Muscle of back (tissue), 13 donors: Measurements from ENCODE around the gene HSD17B1. TPM values are rescaled to one million over a fixed set of nuclear protein-coding genes. Genes with fewer than 3 reads are reported as not detected.
"Not testable (repeated sequence)": the region's sequence is repeated elsewhere in the genome, so short reads cannot be mapped to it uniquely, and the experiment has no call there.

Experiments used
- DNase-seq, 3 donors: peaks; one replicate each; pipeline versions ENCODE4 v3.0.0 to v3.0.0-alpha.2; 2013
- long read RNA-seq, 9 donors: transcript quantifications; one replicate each; lab custom pipeline, GENCODE V29; 2026
- polyA plus RNA-seq, 10 donors: library from polyadenylated mRNA; unstranded; fragments of 120-200 nt; gene quantifications; one replicate each; pipeline ENCODE4 v1.2.1, GENCODE V29; 2013; ENCODE audit not compliant: insufficient read length in 10 of 10

HSD17B1 gene
- polyA plus RNA-seq = 1 to 10 TPM; 1.7 to 3.6 (median 2.6) TPM
- long read RNA-seq, donor 1 = 0 reads
- long read RNA-seq, donor 2 = 0 reads
- long read RNA-seq, donor 3 = 0 reads
- long read RNA-seq, donor 4 = 0 reads
- long read RNA-seq, donor 5 = 0 reads
- long read RNA-seq, donor 6 = 0 reads
- long read RNA-seq, donor 7 = 0 reads
- long read RNA-seq, donor 8 = 0 reads
- long read RNA-seq, donor 9 = 0 reads

DNA sequence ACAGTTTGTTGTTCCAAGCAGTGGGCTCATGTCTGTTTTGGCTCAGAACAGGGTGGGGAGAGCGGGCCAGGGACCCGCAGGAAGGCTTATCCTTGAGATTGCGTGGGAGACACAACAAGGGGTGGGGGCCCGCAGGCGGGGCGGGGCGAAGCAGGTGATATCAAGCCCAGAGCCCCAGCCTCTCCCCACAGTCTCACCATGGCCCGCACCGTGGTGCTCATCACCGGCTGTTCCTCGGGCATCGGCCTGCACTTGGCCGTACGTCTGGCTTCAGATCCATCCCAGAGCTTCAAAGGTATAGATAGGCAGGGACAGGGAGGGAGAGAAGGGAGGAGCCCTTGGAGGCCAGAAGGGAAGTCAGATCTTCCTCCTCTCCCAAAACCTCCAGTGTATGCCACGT lies at the start of gene HSD17B1:
Gene HSD17B1, plus strand, starts transcription at position 188 of the 400 bp plus-strand sequence. Its CDS starts 11 bp downstream, at position 199.
- not testable (repeated sequence) for DNase-seq

DNA sequence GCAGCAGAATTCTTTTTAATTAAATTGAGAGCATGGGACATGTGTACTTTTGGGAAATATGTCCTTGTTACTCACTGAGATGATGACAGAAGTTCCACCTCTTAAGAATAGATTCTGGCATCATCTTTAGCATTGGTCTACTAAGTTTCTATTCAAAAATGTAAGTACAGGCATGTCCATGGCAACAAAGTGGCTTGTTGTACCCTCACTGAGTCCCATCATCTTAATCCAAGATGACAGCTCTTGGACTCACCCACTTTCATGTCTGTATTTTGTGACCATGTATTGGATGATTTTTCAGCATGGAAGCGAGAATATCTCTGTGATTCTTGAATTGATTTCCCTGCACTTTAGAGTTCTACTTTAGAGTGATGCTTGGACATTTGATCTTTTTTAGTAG lies 49.8 kb upstream of the HSD17B1 start:
- DNase-seq = no peak

- DNase-seq = no peak
These were observed 45.1 kb upstream of the HSD17B1 start for GRCh38 chr17:42507671-42508070.

- DNase-seq = no peak
These were observed 44.1 kb upstream of the HSD17B1 start for GRCh38 chr17:42508426-42509165.

- DNase-seq = no peak
These were observed 43.3 kb upstream of the HSD17B1 start for GRCh38 chr17:42509409-42509808.

GRCh38 chr17:42509841-42510240 lies 42.9 kb upstream of the HSD17B1 start:
- no peak for DNase-seq

DNA sequence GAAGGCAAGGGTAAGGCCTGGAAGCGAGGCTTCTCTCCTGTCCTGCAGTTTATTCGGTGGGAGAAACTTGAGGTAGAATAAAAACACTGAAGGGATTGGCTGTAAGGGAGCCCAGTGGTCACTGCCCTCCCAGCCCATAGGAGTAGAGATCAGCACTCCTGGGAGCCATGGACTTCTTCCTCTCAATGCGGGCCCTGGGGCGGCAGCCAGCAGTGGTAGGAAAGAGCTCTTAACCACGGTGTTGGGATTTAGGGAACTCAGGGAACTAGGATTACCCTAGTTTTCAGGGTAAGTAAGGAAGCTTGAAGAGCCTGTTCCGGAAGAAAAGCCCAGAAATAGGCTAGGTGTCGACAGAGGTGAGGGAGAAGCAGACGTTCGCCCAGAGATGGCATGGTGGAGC lies 40.5 kb upstream of the HSD17B1 start:
- no peak for DNase-seq

DNA sequence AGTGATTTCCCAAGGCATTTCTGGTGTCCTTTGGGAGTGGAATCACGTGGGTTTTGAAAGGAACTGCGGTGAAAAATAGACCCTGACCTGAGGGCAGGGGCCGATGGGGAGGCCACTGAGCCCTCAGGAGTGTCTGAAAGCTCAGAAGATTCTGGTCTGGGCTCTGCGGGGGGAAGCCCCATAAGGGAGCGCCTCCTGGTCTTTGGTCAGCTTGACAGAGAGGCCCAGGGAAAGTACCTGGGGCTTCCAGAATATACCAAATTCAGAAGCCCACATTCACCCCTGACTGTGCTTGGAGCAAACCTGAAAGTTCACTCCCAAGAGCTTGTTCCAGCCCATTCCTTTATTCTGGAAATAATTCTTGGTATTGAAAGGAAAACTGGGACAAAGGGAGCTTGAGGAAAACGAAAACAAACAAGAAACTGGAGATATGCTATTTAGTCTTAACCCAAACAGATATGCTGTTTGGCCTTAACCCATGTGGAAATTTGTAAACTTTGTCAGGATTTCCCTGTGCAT lies 39.9 kb upstream of the HSD17B1 start:
- no peak for DNase-seq

DNA sequence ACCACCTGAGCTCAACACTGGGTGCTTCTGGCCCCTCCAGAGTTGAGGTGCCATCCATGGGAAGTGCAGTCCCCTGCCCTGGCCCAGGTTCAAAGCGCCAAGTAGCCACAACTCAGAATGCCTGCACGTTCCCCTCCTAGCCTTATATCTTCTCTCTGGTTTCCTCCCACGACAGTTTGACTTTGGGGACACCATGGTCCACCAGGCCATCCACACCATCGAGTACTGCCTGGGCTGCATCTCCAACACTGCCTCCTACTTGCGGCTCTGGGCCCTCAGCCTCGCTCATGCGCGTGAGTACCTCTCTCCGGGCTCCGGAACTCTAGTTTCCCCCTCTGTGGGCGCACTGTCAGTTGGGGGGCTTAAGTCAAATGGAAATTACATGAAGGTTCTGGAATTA lies 39.0 kb upstream of the HSD17B1 start:
- DNase-seq = no peak

GRCh38 chr17:42514279-42514678 lies 38.4 kb upstream of the HSD17B1 start:
- DNase-seq = no peak

DNA sequence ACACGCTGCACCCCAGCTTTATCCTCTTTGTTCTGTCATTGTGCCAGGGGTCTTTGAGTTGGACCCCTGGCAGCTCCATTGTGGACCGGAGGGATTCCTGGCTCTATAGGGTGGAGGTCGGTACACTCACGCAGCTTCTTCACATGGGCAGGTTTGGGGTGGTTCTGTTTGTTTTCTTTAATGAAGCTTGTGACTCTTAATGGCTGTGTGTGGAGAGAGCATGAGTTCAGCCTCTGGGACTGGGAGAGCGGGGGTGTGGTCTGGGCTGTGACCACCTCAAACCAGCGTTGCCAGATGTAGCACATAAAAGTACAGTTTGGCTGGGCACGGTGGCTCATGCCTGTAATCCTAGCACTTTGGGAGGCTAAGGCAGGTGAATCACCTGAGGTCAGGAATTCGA lies 37.9 kb upstream of the HSD17B1 start:
- DNase-seq = no peak

DNA sequence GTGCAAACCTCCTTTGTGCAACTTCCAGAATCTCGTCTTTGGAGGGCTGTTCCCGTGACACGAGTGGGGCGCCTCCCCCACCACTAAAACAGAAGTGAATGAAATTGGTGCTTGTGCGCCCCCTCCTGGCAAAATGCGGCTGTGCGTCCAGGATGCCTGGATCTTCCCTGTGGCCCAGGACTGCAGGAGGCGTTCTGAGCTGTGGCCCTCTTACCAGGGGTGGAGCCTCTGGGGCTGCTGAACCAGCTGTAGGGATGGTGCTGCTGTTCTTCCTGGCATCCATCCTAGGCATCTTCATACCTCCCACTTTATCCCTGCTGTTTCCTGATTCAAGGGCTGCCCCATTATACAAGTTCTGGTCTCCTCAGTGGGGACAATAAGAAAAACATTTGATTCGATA lies 35.2 kb upstream of the HSD17B1 start:
- DNase-seq = peak; percentile 77 to 90 (median 80)

DNA sequence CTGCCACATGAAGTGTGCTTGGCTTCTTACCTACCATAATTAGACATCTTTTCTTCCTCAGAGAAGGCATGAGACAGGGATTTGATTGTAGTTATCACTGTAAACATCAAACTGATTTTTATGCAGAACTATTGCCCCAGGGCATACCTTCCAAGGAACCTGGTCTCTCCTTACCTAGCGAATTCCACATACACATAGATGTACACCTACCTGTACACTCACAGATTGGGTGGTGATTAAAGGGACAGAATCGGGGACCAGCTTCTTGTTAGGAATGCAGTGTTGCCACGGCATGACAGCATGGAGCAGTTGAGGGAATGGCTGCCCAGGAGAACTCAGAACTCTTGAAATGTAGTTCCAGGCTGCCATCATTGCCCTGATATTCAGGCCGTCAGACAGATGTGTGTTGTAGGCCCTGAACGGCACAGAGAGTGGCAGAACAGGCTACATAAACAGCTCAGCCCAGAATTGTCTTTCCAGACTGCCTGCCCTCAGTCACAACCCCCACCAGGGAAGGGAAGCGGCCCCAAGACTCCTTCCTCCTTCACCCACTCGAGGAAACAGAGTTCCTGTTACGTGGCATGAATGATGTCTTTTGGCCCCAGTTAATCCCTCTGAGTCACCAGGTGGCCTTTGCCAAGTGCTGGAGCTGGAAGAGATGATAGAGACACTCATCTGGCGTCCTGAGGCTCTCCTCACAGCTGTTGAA lies 34.5 kb upstream of the HSD17B1 start:
- DNase-seq = peak; percentile 79 to 94 (median 88)

- peak; percentile 52 to 75 (median 52) for DNase-seq
These were observed 33.8 kb upstream of the HSD17B1 start for GRCh38 chr17:42518755-42519545.

- peak; percentile 93 to 99 (median 96) for DNase-seq
These were observed 32.9 kb upstream of the HSD17B1 start for GRCh38 chr17:42519546-42520491.

- no peak for DNase-seq
These were observed 32.2 kb upstream of the HSD17B1 start for GRCh38 chr17:42520540-42520951.

DNA sequence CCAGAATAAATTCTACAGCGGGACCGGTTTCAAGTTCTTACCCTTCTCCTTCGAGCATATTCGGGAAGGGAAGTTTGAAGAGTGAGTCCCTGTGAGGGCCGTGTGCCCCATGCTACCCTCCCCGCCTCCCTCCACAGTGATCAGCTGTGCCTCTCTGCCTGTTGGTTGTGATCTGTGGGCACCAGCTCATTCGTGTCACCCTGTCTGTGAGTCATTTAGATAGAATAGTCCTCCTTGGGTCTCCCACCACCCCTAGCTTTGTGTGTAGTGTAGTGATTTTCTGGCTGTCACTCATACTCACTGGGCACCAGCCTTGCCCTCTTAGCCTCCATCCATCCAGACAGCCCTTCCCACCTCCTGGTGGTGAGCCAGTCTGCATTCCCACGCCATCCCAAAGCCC lies 31.7 kb upstream of the HSD17B1 start:
- DNase-seq = no peak

- peak in 1 of 3 donors; percentile 36 for DNase-seq
These were observed 31.0 kb upstream of the HSD17B1 start for GRCh38 chr17:42521666-42522262.

DNA sequence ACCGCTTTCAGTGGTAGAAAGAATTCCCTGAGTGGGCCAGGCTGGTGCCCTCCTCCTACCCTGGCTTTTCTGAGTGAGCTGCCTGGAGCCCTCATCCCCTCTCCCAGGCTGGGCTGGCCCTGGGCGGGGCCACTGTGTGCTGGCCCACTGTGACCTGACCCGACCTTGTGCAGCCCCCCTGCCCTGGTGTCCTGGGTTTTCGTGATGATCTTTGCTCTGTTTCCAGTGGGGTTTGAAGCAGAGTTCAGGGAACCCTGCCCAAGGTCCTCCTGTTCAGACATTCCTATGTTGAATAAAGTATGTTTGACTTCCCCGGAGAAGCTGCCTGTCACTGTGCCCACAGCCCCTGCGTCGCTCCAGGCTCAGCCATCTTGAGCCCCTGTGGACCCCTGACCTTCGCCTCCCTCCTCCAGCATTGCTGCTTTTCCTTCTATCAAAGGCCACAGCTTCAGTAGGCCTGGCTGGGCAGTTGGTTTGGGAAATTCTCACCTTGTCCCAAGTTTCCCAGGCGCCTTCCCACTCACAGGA lies 30.4 kb upstream of the HSD17B1 start:
- DNase-seq = no peak

DNA sequence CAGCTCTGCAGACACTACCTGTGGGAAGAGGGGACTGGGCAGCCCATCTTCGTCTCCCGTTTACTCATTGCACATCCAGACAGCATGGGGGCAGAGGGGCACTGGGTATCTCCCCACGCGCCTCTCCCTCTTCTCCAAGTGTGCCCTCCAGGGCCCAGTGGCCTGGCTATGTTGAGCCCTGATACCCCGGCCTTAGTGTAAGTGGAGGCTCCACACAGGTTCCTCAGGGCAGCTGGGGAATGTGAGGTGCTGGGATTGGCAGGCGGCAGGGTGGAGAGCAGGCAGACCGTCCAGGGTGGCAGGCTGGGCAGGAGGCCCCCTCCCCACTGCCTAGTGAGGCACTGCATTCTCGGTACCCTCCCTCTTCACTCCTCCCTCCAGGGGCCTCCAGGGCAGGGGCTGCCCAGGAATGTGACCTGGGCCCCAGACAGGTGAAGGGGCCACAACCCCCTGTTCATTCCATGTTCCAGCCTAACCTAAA lies 29.9 kb upstream of the HSD17B1 start:
- DNase-seq = no peak
